Myocyte (in vitro differentiated cells): ENCODE results near the gene THRB. TPM values are rescaled to one million over a fixed set of nuclear protein-coding genes. Genes with fewer than 3 reads are reported as not detected.
"Not testable (repeated sequence)": the region's sequence is repeated elsewhere in the genome, so short reads cannot be mapped to it uniquely, and the experiment has no call there.

Experiments
- DNase-seq: peaks from one replicate; pipeline ENCODE4 v3.0.0-alpha.2; 2012; ENCODE audit warnings: low read depth
- microRNA counts: library from miRNA; unstranded; fragments of <30 nt; microRNA quantifications from one replicate; lab custom pipeline; 2016
- microRNA-seq: library from miRNA; unstranded; fragments of <30 nt; microRNA quantifications from one replicate; pipeline ENCODE4, GENCODE V29; 2016
- total RNA-seq: library from RNA; depleted of rRNA; stranded (reverse); fragments of >200 nt; gene quantifications from 2 replicates; pipeline ENCODE4 v1.2.3, GENCODE V29; 2014

THRB gene
- total RNA-seq, 1 donor from 2014 or later: 5.1 TPM

DNA sequence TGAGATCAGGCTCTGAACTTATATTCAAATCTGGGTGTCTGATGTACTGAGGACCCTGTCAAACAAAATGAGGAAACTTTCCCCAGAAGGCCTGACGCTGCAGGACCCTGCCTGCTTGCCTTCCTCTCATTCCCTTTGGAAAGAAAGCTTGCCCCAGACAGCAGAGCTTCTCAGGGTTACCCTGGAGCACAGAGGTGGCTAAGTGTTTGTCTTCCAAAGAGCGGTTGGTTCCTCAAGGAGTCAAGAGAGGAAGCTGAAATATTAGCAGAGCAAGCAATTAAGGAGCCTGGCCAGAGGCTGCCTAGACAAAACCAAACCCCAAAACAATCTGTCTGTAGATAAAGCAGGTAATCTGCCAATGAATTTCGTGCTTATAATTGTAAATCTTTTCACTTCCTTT lies 374.2 kb downstream of the THRB start:
- no peak for DNase-seq

DNA sequence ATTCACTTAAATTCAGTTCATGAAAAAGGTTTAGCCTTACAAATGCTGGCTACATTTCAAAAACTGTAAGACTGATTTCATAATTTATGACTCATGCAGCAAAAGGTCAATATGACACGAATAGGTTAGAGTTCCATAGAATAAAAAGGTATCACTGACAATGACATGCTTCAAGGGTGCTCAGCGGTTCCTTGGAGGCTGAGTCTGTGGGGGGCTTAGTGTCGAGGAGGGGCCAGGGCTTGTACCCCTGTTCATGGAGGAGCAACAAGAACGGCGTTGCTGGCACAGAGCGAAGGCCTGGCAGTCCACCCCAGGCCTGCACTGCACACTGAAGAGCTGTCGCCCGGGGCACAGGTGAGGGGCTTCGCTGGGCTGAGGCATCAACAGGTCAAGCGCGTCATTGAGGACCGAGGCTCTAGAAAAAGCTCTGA lies 375.3 kb downstream of the THRB start:
- peak; percentile 41 for DNase-seq

DNA sequence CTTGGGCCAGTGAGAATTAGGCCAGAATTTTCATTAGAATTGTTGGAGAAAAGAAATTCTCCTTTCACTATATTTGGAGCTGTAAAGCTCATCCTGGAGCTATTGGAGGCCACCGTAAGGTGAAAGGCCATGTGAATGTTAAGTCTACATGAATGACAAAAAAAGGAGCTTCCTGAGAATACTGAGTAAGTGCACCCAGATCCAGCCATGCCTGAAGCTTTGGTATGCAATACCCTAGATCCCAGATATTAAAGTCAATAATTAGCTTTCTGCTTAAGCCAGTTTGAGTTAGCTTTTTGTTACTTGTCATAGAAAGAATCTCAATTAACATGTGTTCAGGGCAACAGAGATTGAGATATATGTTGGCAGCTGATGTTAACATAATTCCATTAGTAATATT lies 377.1 kb downstream of the THRB start:
- no peak for DNase-seq

DNA sequence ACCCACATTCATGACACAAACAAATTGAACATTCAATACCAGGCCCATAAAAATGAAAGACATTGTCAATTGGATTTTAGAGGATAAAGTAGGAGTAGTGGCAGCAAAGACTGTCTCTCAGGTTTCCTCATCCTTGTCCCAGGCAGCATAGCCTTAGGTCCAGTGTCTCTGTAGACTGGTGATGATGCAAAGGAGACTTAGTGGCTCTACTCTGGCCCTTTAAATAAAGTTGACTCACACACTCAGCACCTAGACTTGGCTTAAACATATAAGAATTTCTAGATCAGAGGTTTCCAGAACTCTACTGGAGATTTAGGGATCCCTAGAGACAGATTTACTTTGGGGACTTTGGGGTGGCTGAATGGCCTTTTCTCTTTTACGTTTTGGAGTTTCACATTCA lies 382.9 kb downstream of the THRB start:
- DNase-seq: no peak

DNA sequence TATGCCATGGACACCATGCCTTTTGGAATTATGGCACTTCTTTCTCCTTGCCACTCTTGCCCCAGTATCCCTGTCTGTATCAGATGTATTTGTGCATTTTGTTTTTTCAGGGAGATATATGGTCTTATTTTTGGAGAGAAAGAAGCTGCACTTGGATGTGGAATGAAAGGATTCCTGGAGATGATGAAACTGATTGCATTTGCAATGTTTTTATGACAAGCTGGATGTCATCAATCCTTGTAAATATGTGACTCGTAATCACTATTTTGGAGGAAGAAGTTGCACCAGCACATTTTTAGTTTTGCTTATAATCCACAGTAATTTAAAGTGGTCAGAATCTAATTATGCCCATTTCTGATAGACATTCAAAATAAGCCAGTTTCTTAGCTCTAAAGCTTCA lies 384.6 kb downstream of the THRB start:
- DNase-seq: no peak

DNA sequence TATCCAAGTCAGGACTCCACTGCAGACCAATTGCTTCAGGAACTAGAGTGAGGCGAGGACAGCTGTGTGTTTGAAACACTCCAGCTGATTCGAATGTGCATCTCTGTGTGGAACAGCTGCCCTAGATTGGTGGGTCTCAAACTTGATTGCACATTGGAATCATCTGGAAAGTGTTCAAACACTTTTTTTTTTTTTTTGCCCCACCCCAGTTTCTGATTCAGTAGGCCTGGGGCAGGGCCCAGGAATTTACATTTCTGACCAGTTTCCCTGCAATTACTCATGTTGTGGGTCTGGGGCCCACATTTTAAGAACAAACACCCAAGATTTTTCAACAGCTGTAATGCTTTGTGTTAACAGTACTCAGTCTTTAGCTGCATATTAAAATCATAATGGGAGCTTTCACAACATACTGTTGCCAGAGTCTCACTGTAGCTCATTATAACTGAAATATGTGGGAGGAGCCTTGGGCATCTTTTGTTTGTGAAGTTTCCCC lies 392.9 kb downstream of the THRB start:
- DNase-seq: peak; percentile 61

DNA sequence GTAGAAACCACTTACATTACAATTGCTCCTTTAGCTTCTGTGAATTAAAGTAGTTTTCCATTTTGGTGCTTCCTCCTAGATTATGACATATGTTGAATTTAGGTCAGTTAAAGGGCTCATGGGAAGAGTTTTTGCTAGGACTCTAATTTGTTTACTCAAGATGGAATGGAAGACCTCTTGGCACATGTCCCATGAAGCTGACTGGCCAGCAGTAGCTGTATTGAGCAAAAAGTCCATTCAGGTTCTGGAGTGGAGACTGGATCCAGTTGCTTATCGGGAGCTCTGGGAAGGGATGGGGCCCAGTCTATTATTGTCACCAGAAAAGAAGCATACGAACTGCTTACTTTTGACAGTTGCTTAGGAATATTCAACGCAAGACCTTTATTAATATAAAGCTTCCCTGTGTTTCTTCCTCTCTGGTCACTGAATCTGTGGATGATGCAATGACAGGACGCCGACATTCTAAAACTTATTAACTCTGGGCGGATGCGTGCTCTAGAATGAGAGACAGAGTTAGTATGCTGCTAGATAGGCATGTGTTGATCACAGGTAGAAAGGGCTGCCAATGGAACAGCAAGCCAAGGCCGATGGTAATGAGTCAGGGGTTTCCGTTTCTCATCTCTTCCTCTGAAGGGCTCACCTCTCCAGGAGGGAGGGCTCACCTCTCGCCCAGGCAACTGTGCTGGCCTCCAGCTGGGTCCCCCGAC lies 393.8 kb downstream of the THRB start:
- peak; percentile 8 for DNase-seq

DNA sequence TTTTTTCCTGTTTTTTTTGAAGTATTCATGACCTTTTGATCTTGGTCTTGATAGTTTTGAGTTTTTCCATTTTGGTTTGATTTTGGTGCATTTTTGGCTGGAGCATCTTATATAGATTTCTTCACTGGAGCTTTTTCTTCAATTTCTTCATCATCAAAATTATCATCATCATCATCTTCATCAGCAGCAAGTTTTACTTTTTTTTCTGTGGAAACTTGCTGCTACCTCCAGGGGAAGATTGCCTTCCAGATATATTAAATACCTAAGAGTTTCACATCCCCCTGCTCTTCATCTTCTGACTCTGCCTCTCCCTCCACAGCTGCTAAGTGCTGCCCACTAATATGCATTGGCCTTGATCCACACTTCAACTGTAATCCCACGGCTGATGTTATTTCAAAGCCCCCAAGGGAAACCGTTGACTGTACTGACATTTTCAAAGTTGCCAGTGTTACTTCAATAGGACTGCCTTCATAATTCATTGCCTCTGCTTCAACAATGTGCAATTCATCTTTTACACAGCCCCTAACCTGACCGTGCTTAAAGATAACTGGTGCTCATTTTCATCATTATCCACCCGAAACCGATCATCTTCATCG lies 397.9 kb downstream of the THRB start:
- peak; percentile 59 for DNase-seq

DNA sequence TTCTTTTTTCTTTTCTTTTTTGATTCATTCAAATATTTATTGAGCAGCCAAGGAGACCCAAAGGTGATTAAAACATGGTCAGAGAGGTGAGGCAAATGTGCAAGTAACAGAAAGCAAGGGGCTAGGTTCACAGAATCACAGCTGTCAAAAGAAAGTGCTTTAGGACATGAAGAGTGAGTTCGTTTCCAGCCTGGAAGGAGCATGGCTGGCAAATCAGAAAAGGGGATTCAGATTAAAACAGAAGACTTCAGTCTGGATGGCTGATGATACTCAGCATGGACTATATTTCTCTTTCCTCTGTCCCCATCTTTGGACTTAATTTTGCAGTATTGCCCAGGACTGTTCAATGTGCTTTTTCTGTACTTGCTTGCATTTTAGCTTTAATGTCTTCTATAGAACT lies 398.4 kb downstream of the THRB start:
- DNase-seq: no peak

DNA sequence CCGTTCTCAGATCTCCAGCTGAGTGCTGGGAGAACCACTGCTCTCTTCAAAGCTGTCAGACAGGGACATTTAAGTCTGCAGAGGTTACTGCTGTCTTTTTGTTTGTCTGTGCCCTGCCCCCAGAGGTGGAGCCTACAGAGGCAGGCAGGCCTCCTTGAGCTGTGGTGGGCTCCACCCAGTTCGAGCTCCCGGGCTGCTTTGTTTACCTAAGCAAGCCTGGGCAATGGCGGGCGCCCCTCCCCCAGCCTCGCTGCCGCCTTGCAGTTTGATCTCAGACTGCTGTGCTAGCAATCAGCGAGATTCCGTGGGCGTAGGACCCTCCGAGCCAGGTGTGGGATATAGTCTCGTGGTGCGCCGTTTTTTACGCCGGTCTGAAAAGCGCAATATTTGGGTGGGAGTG lies 399.8 kb downstream of the THRB start:
- not testable (repeated sequence) for DNase-seq

DNA sequence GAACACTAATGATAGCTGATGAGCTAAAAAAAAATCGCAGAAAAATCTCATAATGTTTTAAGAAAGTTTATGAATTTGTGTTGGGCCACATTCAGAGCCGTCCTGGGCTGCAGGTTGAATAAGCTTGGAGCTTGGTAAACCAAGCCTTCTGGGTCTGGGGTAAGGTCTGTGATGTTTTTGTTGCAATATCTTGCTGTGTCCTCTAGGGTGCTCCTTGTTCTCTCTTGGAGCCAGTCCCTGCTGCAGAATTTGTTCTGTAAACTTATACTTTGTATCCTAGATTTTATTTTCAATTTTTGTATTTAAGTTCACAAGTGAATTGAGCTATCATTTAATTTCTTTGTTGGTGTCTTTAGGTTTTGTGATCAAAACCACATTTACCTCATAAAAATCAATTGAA lies 405.9 kb downstream of the THRB start:
- peak; percentile 22 for DNase-seq

DNA sequence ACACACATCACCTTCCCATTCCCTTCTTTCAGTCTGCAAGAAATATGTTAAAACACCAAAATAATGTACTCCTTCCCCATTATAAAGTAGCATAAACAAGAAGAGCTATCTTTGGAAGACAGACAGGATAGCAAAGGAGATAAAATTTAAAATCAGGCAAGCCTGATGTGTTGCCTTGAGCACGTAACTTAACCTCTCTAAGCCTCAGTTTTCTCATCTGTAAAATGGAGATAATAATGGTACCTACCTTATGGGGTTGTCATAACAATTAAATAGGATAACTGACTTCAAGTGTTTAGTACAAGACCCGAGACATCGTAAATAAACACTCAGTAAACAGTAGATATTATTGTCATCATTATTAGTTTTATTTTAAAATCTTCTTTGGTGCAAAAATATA lies 407.2 kb downstream of the THRB start:
- DNase-seq: no peak

DNA sequence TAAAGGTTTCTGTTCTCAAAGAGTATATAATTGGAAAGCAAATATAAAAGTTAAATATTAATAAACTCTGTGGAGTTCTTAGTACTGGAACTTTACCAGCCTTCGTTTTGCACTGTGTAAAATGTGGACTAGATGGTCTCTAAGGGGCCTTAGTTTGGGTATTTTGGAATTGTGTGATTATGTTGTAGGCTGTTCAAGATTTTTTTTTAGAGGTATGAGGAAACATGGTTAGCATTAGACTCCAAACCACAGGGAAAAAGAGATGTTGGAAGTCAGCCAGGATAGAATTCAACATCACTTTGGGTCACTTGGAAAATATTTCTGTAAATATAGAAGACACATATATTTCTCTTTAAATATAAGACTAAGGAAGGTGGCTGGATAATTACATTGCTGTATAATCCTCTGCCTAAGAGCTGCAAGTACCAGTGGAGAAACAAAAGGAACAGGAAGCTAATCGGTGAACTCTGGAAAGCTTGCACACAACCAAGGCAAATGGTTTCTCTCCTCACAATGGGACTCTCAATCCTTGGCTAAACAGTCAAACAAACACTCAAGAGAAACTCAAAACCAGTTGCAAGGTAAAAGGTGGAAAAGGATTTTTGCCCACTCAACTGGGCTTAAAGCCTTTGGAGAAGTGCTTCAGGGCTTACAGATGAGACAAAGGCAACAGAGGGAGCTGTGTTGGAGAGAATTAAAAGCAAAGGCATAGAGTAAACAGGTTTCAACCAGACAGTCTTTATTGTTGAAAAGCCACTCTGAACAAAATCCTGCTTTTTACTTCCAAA lies 407.8 kb downstream of the THRB start:
- peak; percentile 51 for DNase-seq

DNA sequence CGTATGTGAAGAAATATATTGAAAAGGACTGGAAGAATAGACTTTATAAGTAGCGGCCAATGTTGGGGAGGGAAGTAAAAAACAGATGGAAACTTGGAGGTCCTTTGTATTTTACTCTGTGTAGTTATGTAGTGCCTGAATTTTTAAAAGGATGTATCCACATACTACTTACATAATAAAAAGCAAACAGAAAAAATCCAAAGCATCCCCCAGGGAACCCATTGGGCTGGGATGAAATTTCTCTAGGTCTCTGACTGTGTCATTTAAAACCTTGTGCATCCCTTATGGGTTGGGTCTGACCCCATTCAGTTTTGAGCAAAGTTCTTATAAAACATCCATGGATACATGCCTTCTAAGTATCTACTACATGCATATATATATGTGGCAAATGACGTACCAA lies 408.4 kb downstream of the THRB start:
- peak; percentile 22 for DNase-seq

DNA sequence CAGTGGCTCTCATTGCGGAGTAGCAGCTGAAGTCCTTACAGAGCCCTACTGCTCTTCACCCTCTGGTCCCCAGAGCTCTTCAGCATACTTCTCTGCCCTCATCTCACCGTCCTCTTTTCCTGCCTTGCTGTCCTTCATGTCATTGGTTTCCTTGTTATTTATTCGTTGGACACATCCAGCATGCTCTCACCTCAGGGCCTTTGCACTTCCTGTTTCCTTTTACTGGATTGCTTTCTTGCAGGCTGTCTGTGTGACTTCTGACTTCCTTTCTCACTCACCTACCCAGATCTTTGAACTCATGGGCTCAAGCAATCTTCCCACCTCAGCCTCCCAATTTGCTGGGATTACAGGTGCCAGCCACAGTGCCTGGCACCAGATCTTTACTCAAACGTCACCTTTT lies 422.5 kb downstream of the THRB start:
- no peak for DNase-seq

DNA sequence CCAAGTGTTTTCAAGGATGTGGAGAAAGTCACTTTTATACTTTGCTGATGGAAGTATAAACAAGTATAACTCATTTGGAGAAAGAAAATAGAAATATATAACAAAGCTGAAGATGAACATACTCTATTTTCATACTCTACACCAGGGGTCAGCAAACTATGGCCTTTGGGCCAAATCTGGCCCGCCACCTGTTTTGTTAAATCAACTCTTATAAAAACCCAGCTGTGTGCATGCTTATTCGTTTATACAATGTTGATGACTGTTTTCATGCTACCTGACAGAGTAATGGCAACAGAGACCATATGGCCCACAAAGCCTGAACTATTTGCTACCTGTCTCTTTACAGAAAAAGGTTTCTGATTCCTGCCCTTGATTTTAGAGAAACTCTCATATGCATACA lies 425.6 kb downstream of the THRB start:
- peak; percentile 73 for DNase-seq

DNA sequence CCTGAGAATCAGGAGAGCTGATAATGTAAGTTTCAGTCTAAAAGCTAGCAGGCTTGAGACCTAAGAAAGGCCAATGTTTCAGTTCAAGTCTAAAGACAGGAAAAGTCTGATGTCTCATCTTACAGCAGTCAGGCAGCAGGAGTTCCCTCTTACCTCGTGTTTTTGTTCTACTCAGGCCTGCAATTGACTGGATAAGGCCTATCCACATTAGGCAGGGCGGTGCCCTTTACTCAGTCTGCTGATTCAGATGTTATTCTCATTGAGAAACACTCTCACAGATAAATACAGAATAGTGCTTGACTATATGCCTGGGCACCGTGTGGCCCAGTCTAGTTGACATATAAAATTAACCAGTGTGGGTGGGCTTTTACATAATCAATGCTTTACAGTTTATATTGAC lies 427.2 kb downstream of the THRB start:
- DNase-seq: no peak

MicroRNA genes within 50 kb of the gene (microRNA counts, 767-probe panel; counts per million panel counts)
- microRNA hsa-miR-4792 (lab: Ali Mortazavi, UCI): not detected

Small RNAs within 50 kb of the gene (microRNA-seq; reads per million reads assigned to microRNA genes)
- gene MIR4792: not detected
